IgD-negative memory B cell (primary cell): ENCODE results near the gene TRIM60. TPM values are rescaled to one million over a fixed set of nuclear protein-coding genes. Genes with fewer than 3 reads are reported as not detected.
"Not testable (repeated sequence)": the region's sequence is repeated elsewhere in the genome, so short reads cannot be mapped to it uniquely, and the experiment has no call there.

Experiments used
- H3K27ac Mint-ChIP-seq, 3 donors: one replicate each; pipeline ENCODE4 v1.8.0; 2020 to 2022; ENCODE audit warnings: mild to moderate bottlenecking in 3 of 3, mixed read lengths in 3 of 3, moderate library complexity in 1 of 3
- H3K27me3 Mint-ChIP-seq: one replicate; pipeline ENCODE4 v1.8.0; 2021; ENCODE audit warnings: mixed read lengths
- H3K36me3 Mint-ChIP-seq: one replicate; pipeline ENCODE4 v1.8.0; 2020; ENCODE audit warnings: mild to moderate bottlenecking, mixed read lengths
- H3K4me1 Mint-ChIP-seq, 3 donors: one replicate each; pipeline ENCODE4 v1.8.0; 2020 to 2022; ENCODE audit warnings: mixed read lengths in 3 of 3, mild to moderate bottlenecking in 1 of 3
- H3K4me3 Mint-ChIP-seq, 4 donors: one replicate each; pipeline ENCODE4 v1.8.0; 2020 to 2022; ENCODE audit warnings: mild to moderate bottlenecking in 4 of 4, mixed read lengths in 4 of 4, moderate library complexity in 3 of 4
- H3K9me3 Mint-ChIP-seq, 3 donors: one replicate each; pipeline ENCODE4 v1.8.0; 2020 to 2021; ENCODE audit warnings: mixed read lengths in 3 of 3, mild to moderate bottlenecking in 1 of 3
- polyA plus RNA-seq: library from polyadenylated mRNA; unstranded; fragments of 300-500 nt; fragmentation: Illumina TruSeq; gene quantifications from one replicate; pipeline ENCODE4 v1.2.3, GENCODE V29; 2021

Gene TRIM60
- polyA plus RNA-seq, 1 donor from 2014 or later, result not detected

DNA sequence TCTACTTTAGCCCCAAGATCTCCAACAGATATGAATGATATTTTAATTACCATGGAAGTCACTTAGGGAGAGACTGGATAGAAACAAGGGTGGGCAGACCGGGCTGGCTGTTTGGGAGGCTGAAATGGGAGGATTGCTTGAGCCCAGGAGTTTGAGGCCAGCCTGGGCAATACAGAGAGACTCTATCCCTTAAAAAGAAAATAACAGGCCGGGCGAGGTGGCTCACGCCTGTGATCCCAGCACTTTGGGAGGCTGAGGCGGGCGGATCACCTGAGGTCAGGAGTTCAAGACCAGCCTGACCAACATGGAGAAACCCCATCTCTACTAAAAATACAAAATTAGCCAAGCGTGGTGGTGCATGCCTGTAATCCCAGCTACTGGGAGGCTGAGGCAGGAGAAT, 53.0 kb downstream of the TRIM60 start:
- not testable (repeated sequence) for H3K9me3 Mint-ChIP-seq, H3K4me1 Mint-ChIP-seq, H3K27ac Mint-ChIP-seq, H3K27me3 Mint-ChIP-seq, H3K4me3 Mint-ChIP-seq
- H3K36me3 Mint-ChIP-seq, result peaks cover 13% of the 10 kb centered on the region

DNA sequence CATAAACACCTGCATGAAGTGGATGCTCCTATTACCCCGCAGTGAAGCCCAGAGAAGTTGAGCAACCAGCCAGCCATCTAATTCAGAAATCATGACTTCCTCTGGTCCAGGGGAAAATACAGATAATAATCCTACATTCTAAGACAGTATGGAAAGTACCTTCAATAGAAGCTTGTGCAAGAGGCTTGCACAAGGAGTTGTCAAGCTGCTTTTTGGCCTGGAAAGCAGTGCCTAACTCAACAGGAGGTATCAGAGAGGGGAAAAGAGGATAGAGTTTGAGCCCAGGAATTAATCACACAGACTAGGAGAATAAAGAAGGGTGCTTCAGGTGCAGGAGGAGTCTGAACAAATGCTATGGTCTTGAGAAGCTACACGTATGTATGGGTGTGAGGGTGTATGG, 54.1 kb downstream of the TRIM60 start:
- no peaks in the 10 kb centered on the region for H3K27me3 Mint-ChIP-seq
- peaks cover 13% of the 10 kb centered on the region for H3K36me3 Mint-ChIP-seq
- no peak overlapping the region for H3K27ac Mint-ChIP-seq
- H3K4me3 Mint-ChIP-seq, result no peak overlapping the region
- no peaks in the 10 kb centered on the region for H3K4me1 Mint-ChIP-seq
- no peaks in the 10 kb centered on the region for H3K9me3 Mint-ChIP-seq

GRCh38 chr4:165088366-165088765, 56.6 kb downstream of the TRIM60 start:
- Mint-ChIP-seq H3K4me3 (no peak overlapping the region), H3K4me1 (no peaks in the 10 kb centered on the region), H3K9me3 (no peaks in the 10 kb centered on the region), H3K27ac (no peak overlapping the region), H3K27me3 (no peaks in the 10 kb centered on the region), H3K36me3 (peaks cover 14% of the 10 kb centered on the region)

Other genes starting within 250 kb of the TRIM60 start
- not detected for gene APELA, start 154.8 kb upstream of the TRIM60 start, polyA plus RNA-seq
- gene TRIM61, start 54.3 kb upstream of the TRIM60 start, polyA plus RNA-seq, result 1.9 TPM
- gene TRIM75, start 21.9 kb downstream of the TRIM60 start, polyA plus RNA-seq, result not detected
- gene TMEM192, start 80.9 kb downstream of the TRIM60 start, polyA plus RNA-seq, result 25.1 TPM
- gene KLHL2, start 175.6 kb downstream of the TRIM60 start, polyA plus RNA-seq, result 4.0 TPM